K562 (cell line): ENCODE results near the gene POU4F3. TPM values are rescaled to one million over a fixed set of nuclear protein-coding genes. Genes with fewer than 3 reads are reported as not detected.

Experiments used
- ATAC-seq: fragments of 200-7000 bp; cut with Tn5 transposase; 3 replicates; pipeline ENCODE4 v1.9.1; 2020; ENCODE audit warnings: moderate library complexity
- BruUV-seq: library from RNA; stranded (reverse); fragments of 400-500 nt; replicated peaks from 2 replicates; lab custom pipeline; 2021; lab: Mats Ljungman, UMichigan
- CTCF ChIA-PET: fragments of 300-600 bp; formaldehyde crosslinking; extraction: SDS; loops from one replicate; lab custom pipeline; 2021; ENCODE audit warnings: low intra/inter-chr PET ratio; lab: Yijun Ruan, JAX
- POLR2A ChIA-PET: fragments of 300-600, 350-650 bp; sonication (Branson Sonifier 250); formaldehyde crosslinking; extraction: SDS; loops from one replicate; lab custom pipeline; 2021; ENCODE audit warnings: antibody characterized with exemption, inconsistent platforms; lab: Yijun Ruan, JAX
- DNase-seq, 4 experiments: peaks; one replicate each; pipeline versions ENCODE4 v3.0.0 to v3.0.0-alpha.2; 2011 to 2018; ENCODE audit warnings: low spot score in 3 of 4, mixed read lengths in 3 of 4; ENCODE audit errors: extremely low read depth in 1 of 4
- FAIRE-seq: peaks from 2 replicates; lab custom pipeline; 2011; peaks lifted over from hg19 to GRCh38; lab: Jason Lieb, UNC
- H2AFZ ChIP-seq: 2 replicates; pipeline ENCODE4 v1.6.0; 2011; ENCODE audit warnings: low read depth, low read length, control low read depth, inconsistent platforms
- H3K27ac ChIP-seq: fragments of 200-600 bp; 3 replicates; pipeline ENCODE4 v1.8.0; 2011; ENCODE audit warnings: low read depth, mild to moderate bottlenecking, control low read depth, inconsistent platforms, low read length, moderate library complexity, mixed read lengths; ENCODE audit errors: extremely low read depth
- H3K27me3 ChIP-seq, 2 experiments: fragments of 300-600 bp in 1 of 2; 2 replicates in 1 of 2; 3 replicates in 1 of 2; pipeline versions ENCODE4 v1.6.0 to v1.8.0; 2011; ENCODE audit warnings: inconsistent platforms in 2 of 2, low read length in 2 of 2, mild to moderate bottlenecking in 1 of 2, mixed read lengths in 1 of 2, moderate library complexity in 1 of 2; ENCODE audit not compliant: control insufficient read depth in 2 of 2, insufficient read depth in 2 of 2
- H3K36me3 ChIP-seq: fragments of 300-600 bp; 3 replicates; pipeline ENCODE4 v1.8.0; 2011; ENCODE audit warnings: mild to moderate bottlenecking, low read length, inconsistent platforms; ENCODE audit not compliant: control insufficient read depth, insufficient read depth
- H3K4me1 ChIP-seq, 2 experiments: fragments of 200-600 bp in 1 of 2; replicated peaks in 1 of 2; 2 replicates in 1 of 2; 3 replicates in 1 of 2; pipeline versions ENCODE4 v1.5.1 to v1.8.0; 2011; ENCODE audit warnings: inconsistent platforms in 2 of 2, low read length in 2 of 2, mild to moderate bottlenecking in 1 of 2, mixed read lengths in 1 of 2, moderate library complexity in 1 of 2; ENCODE audit not compliant: control insufficient read depth in 2 of 2, insufficient read depth in 2 of 2
- H3K4me2 ChIP-seq: 2 replicates; pipeline ENCODE4 v1.6.1; 2011; ENCODE audit warnings: low read length, control low read depth, inconsistent platforms, mixed read lengths; ENCODE audit not compliant: insufficient read depth
- H3K4me3 ChIP-seq: fragments of 200-600 bp; sonication (generic), shearing (Covaris generic); 2 replicates; pipeline ENCODE4 v1.5.1; 2016; ENCODE audit warnings: control low read depth, inconsistent platforms
- H3K79me2 ChIP-seq: fragments of 200-600 bp; 3 replicates; pipeline ENCODE4 v1.8.0; 2011; ENCODE audit warnings: low read length, inconsistent platforms; ENCODE audit not compliant: control insufficient read depth, insufficient read depth
- H3K9ac ChIP-seq, 2 experiments: 2 replicates each; pipeline versions ENCODE4 v1.6.0 to v1.6.1; 2011; ENCODE audit warnings: low read depth in 2 of 2, low read length in 2 of 2, control low read depth in 1 of 2, inconsistent platforms in 1 of 2, mild to moderate bottlenecking in 1 of 2, mixed read lengths in 1 of 2; ENCODE audit not compliant: insufficient read depth in 1 of 2
- H3K9me1 ChIP-seq: one replicate; pipeline ENCODE4 v1.6.0; 2011; ENCODE audit warnings: inconsistent platforms, mild to moderate bottlenecking, low read length, moderate library complexity; ENCODE audit not compliant: control insufficient read depth, insufficient read depth
- H3K9me3 ChIP-seq: replicated peaks from 2 replicates; pipeline ENCODE4 v1.5.1; 2011; ENCODE audit warnings: low read depth, low read length, inconsistent platforms; ENCODE audit not compliant: control insufficient read depth, insufficient read depth
- H4K20me1 ChIP-seq: replicated peaks from 2 replicates; pipeline ENCODE4 v1.6.1; 2011; ENCODE audit warnings: low read length, inconsistent platforms, mixed read lengths; ENCODE audit not compliant: control insufficient read depth, insufficient read depth
- ARID1B ChIP-seq: fragments of 450-650 bp; IDR thresholded peaks from 2 replicates; pipeline ENCODE4 v1.6.1; 2016; ENCODE audit warnings: antibody characterized with exemption, mild to moderate bottlenecking, inconsistent platforms
- ERF ChIP-seq: fragments of 450-650 bp; formaldehyde crosslinking; IDR thresholded peaks from 2 replicates; pipeline ENCODE4 v1.4.0; 2020; ENCODE audit warnings: mild to moderate bottlenecking, mixed read lengths
- PHF8 ChIP-seq: fragments of 200-600 bp; sonication (generic); IDR thresholded peaks from 2 replicates; pipeline ENCODE4 v1.6.1; 2012; ENCODE audit warnings: mixed run types, mild to moderate bottlenecking, inconsistent platforms, low read length, moderate library complexity, borderline replicate concordance
- RNF2 ChIP-seq: sonication (generic); IDR thresholded peaks from 2 replicates; pipeline ENCODE4 v1.6.1; 2016
- U2AF1 ChIP-seq: fragments of 200-400 bp; formaldehyde crosslinking; optimal IDR thresholded peaks from 2 replicates; pipeline ENCODE3; 2017; ENCODE audit warnings: mild to moderate bottlenecking, low read depth, low read length, moderate library complexity
- ZKSCAN1 ChIP-seq: fragments of 150-350 bp; IDR thresholded peaks from 2 replicates; pipeline ENCODE4 v1.6.1; 2016; ENCODE audit warnings: low read depth, low read length
- WGBS: fragments of 100-300 bp; shearing (Covaris generic); methylation state at CpG from one replicate; pipeline ENCODE4 v1.1.6; 2016; ENCODE audit warnings: low coverage, mixed read lengths; ENCODE audit not compliant: insufficient coverage; ENCODE audit errors: missing lambda C conversion rate; 5-methylcytosine and 5-hydroxymethylcytosine counted together
- in situ Hi-C: fragments of 300-500 bp; cut with MboI; formaldehyde crosslinking; loops from 4 replicates; pipeline ENCODE4 v1.15.0; 2018; ENCODE audit warnings: inconsistent platforms, mixed read lengths
- intact Hi-C: fragments of 100-400 bp; cut with micrococcal nuclease; formaldehyde crosslinking; loops from 2 replicates; pipeline ENCODE4 v1.14.2; 2022
- polyA plus RNA-seq, 8 experiments: library from polyadenylated mRNA; depleted of rRNA in 4 of 8; stranded (reverse) in 5 of 8; unstranded in 3 of 8; fragments of >200 nt; fragmentation: Nextera tagmentation in 2 of 8; fragmentation: Illumina TruSeq in 1 of 8; extraction: Ambion mirVana in 2 of 8; extraction: Trizol in 1 of 8; gene quantifications; 2 replicates each; pipeline versions ENCODE4 v1.2.1 to v1.2.3, GENCODE V29; 2011 to 2014; ENCODE audit warnings: inconsistent platforms in 1 of 8, missing spikeins in 1 of 8
- total RNA-seq, 7 experiments: library from RNA; depleted of rRNA in 6 of 7; stranded (reverse); fragments of >200 nt in 6 of 7; fragmentation: Illumina TruSeq in 2 of 7; extraction: Trizol in 2 of 7; gene quantifications; 2 replicates each; pipeline versions ENCODE4 v1.2.1 to v1.2.3, GENCODE V29; 2011 to 2021; ENCODE audit warnings: low replicate concordance in 1 of 7
- TF ChIP-seq, protein P1 (sequence below): sonication (generic); formaldehyde crosslinking; IDR thresholded peaks from 2 replicates; pipeline ENCODE4 v1.8.1; 2023; ENCODE audit warnings: mild to moderate bottlenecking, missing genetic modification reagents
- TF ChIP-seq, protein P2 (sequence below): IDR thresholded peaks from 2 replicates; pipeline ENCODE4 v1.6.1; 2012; ENCODE audit warnings: low read depth, low read length, improper control_type of control experiment, borderline replicate concordance
- TF ChIP-seq, protein P3 (sequence below): fragments of 150-350 bp; conservative IDR thresholded peaks from 2 replicates; pipeline ENCODE4 v1.6.1; 2014; ENCODE audit warnings: low read length
- TF ChIP-seq, protein P4 (sequence below): fragments of 450-650 bp; formaldehyde crosslinking; IDR thresholded peaks from 2 replicates; pipeline ENCODE4 v1.4.0; 2022; ENCODE audit warnings: missing genetic modification characterization
- TF ChIP-seq, protein P5 (sequence below): sonication (generic); formaldehyde crosslinking; IDR thresholded peaks from 2 replicates; pipeline ENCODE4 v1.8.0; 2022; ENCODE audit warnings: mild to moderate bottlenecking, missing genetic modification reagents

The POU4F3 gene
- total and polyA plus RNA-seq, 9 of the 15 experiments (the other 6 are each of a cell fraction or from before 2014, with no cell fraction given), result 0.04 to 0.13 (median 0.07) TPM; not detected in 6

DNA sequence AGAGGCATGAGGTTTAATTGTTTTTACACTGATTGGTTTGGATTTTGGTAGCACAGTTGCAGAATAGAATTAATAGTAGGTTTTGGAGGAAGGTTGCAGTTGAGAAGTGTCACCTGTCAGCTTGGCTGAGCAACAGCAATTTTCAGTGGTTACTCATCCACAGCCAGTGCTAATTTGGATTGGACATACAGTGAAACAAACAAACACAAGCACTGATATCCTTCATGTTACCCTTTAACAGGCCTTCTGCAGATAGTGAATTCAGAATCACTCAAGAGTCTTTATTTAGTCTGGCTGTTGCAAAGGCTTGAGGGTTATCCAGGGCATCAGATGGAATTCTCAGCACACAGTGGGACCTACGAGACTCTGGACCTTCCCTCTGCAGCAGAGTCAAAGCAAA, 31.8 kb upstream of the POU4F3 start:
- no peak overlapping the region for H3K4me3 ChIP-seq
- WGBS, result 0% methylated on average over 1 of the region's 1 CpG
- H3K9ac ChIP-seq, result no peak overlapping the region
- no peaks in the 10 kb centered on the region for H3K4me1 ChIP-seq
- no peaks in the 10 kb centered on the region for H3K79me2 ChIP-seq
- H3K9me3 ChIP-seq, result no peaks in the 10 kb centered on the region
- no peaks in the 10 kb centered on the region for H3K36me3 ChIP-seq
- no peak overlapping the region for H3K27ac ChIP-seq
- POLR2A ChIA-PET, result no interaction called here
- ATAC-seq, result no peak
- CTCF ChIA-PET, result no interaction called here
- H3K9me1 ChIP-seq, result no peaks in the 10 kb centered on the region
- intact Hi-C loops, result no loop called here
- no peak for DNase-seq
- H3K27me3 ChIP-seq, result peaks cover 27 to 32% of the 10 kb centered on the region in 2 experiments
- H2AFZ ChIP-seq, result no peak overlapping the region
- BruUV-seq, result no TSS peak
- no peak overlapping the region for H3K4me2 ChIP-seq
- in situ Hi-C loops, result loop anchor here (25.0 kb wide), 1 partner anchor 655 kb away; no protein-coding TSS in a partner anchor
- FAIRE-seq, result no peak
- H4K20me1 ChIP-seq, result no peaks in the 10 kb centered on the region
- TF ChIP-seq ERF (no peak), U2AF1 (no peak), ARID1B (no peak), PHF8 (no peak), RNF2 (no peak), ZKSCAN1 (no peak)
- TF ChIP-seq, protein P1, sequence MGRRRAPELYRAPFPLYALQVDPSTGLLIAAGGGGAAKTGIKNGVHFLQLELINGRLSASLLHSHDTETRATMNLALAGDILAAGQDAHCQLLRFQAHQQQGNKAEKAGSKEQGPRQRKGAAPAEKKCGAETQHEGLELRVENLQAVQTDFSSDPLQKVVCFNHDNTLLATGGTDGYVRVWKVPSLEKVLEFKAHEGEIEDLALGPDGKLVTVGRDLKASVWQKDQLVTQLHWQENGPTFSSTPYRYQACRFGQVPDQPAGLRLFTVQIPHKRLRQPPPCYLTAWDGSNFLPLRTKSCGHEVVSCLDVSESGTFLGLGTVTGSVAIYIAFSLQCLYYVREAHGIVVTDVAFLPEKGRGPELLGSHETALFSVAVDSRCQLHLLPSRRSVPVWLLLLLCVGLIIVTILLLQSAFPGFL (CRISPR knock-in tag), result no peak
- TF ChIP-seq, protein P2, sequence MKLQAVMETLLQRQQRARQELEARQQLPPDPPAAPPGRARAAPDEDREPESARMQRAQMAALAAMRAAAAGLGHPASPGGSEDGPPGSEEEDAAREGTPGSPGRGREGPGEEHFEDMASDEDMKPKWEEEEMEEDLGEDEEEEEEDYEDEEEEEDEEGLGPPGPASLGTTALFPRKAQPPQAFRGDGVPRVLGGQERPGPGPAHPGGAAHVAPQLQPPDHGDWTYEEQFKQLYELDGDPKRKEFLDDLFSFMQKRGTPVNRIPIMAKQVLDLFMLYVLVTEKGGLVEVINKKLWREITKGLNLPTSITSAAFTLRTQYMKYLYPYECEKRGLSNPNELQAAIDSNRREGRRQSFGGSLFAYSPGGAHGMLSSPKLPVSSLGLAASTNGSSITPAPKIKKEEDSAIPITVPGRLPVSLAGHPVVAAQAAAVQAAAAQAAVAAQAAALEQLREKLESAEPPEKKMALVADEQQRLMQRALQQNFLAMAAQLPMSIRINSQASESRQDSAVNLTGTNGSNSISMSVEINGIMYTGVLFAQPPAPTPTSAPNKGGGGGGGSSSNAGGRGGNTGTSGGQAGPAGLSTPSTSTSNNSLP, result no peak
- TF ChIP-seq, protein P3, sequence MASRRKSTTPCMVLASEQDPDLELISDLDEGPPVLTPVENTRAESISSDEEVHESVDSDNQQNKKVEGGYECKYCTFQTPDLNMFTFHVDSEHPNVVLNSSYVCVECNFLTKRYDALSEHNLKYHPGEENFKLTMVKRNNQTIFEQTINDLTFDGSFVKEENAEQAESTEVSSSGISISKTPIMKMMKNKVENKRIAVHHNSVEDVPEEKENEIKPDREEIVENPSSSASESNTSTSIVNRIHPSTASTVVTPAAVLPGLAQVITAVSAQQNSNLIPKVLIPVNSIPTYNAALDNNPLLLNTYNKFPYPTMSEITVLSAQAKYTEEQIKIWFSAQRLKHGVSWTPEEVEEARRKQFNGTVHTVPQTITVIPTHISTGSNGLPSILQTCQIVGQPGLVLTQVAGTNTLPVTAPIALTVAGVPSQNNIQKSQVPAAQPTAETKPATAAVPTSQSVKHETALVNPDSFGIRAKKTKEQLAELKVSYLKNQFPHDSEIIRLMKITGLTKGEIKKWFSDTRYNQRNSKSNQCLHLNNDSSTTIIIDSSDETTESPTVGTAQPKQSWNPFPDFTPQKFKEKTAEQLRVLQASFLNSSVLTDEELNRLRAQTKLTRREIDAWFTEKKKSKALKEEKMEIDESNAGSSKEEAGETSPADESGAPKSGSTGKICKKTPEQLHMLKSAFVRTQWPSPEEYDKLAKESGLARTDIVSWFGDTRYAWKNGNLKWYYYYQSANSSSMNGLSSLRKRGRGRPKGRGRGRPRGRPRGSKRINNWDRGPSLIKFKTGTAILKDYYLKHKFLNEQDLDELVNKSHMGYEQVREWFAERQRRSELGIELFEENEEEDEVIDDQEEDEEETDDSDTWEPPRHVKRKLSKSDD, result no peak
- TF ChIP-seq, protein P4, sequence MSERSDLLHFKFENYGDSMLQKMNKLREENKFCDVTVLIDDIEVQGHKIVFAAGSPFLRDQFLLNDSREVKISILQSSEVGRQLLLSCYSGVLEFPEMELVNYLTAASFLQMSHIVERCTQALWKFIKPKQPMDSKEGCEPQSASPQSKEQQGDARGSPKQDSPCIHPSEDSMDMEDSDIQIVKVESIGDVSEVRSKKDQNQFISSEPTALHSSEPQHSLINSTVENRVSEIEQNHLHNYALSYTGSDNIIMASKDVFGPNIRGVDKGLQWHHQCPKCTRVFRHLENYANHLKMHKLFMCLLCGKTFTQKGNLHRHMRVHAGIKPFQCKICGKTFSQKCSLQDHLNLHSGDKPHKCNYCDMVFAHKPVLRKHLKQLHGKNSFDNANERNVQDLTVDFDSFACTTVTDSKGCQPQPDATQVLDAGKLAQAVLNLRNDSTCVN (CRISPR knock-in tag), result no peak
- TF ChIP-seq, protein P5, sequence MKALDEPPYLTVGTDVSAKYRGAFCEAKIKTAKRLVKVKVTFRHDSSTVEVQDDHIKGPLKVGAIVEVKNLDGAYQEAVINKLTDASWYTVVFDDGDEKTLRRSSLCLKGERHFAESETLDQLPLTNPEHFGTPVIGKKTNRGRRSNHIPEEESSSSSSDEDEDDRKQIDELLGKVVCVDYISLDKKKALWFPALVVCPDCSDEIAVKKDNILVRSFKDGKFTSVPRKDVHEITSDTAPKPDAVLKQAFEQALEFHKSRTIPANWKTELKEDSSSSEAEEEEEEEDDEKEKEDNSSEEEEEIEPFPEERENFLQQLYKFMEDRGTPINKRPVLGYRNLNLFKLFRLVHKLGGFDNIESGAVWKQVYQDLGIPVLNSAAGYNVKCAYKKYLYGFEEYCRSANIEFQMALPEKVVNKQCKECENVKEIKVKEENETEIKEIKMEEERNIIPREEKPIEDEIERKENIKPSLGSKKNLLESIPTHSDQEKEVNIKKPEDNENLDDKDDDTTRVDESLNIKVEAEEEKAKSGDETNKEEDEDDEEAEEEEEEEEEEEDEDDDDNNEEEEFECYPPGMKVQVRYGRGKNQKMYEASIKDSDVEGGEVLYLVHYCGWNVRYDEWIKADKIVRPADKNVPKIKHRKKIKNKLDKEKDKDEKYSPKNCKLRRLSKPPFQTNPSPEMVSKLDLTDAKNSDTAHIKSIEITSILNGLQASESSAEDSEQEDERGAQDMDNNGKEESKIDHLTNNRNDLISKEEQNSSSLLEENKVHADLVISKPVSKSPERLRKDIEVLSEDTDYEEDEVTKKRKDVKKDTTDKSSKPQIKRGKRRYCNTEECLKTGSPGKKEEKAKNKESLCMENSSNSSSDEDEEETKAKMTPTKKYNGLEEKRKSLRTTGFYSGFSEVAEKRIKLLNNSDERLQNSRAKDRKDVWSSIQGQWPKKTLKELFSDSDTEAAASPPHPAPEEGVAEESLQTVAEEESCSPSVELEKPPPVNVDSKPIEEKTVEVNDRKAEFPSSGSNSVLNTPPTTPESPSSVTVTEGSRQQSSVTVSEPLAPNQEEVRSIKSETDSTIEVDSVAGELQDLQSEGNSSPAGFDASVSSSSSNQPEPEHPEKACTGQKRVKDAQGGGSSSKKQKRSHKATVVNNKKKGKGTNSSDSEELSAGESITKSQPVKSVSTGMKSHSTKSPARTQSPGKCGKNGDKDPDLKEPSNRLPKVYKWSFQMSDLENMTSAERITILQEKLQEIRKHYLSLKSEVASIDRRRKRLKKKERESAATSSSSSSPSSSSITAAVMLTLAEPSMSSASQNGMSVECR (CRISPR knock-in tag), result no peak
